GM20431 (cell line): ENCODE results near the gene KRTAP20-4.

Source experiments
- in situ Hi-C: fragments of 300-500 bp; cut with MseI, MboI; formaldehyde crosslinking; loops from one replicate; pipeline ENCODE4 v1.15.0; 2020; ENCODE audit warnings: low sequenced_read_pairs; ENCODE audit not compliant: unreplicated experiment

KRTAP20-4 gene

DNA sequence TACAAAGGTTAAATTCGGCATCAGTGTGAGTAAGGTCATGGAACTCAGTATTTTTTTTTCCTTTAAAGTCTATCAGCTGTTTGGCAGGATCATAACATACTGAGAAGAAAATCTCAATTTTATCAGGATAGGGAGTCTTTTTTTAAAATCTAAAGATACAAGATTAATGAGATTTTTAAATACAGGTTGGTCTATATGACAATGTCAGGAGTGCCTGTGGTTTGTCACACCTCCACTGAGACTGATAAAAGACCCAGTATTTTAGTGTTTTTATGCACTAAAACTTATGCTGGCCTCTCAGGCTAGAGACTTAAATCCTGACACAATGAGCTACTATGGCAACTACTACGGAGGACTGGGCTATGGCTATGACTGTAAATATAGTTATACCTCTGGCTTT lies 22.1 kb downstream of the KRTAP20-4 start, which contains the start of gene KRTAP20-3:
Gene KRTAP20-3, plus strand, starts transcription at position 301 of the 400 bp plus-strand sequence.
- in situ Hi-C loops = no loop called here

- in situ Hi-C loops = no loop called here
Observed at GRCh38 chr21:30646904-30647414, 26.5 kb downstream of the KRTAP20-4 start.

GRCh38 chr21:30652891-30653290 lies 32.5 kb downstream of the KRTAP20-4 start:
- in situ Hi-C loops = no loop called here

GRCh38 chr21:30668776-30669175 lies 48.3 kb downstream of the KRTAP20-4 start:
- in situ Hi-C loops = no loop called here
